A549 (cell line): Measurements from ENCODE around the gene TRIOBP. TPM values are rescaled to one million over a fixed set of nuclear protein-coding genes. Genes with fewer than 3 reads are reported as not detected.

Experiments used
- ATAC-seq, 2 experiments: fragments of 200-7000 bp in 1 of 2; fragments of >200 bp in 1 of 2; cut with Nextera tagmentation in 1 of 2; cut with Tn5 transposase in 1 of 2; 3 replicates each; pipeline versions ENCODE4 v1.8.0 to v1.9.1; 2018 to 2020; ENCODE audit warnings: mild to moderate bottlenecking in 1 of 2, moderate library complexity in 1 of 2
- CTCF ChIA-PET: fragments of 300-600 bp; sonication (Branson Sonifier 250); formaldehyde crosslinking; extraction: SDS; loops from one replicate; lab custom pipeline; 2021; ENCODE audit warnings: antibody characterized with exemption, inconsistent platforms; lab: Yijun Ruan, JAX
- POLR2A ChIA-PET: fragments of 350-600 bp; formaldehyde crosslinking; extraction: SDS; loops from one replicate; lab custom pipeline; 2021; ENCODE audit warnings: antibody characterized with exemption, inconsistent platforms; lab: Yijun Ruan, JAX
- DNase-seq, 2 experiments: peaks; one replicate each; pipeline versions ENCODE4 v3.0.0 to v3.0.0-alpha.2; 2011 to 2016; ENCODE audit warnings: low read depth in 1 of 2, low spot score in 1 of 2
- FAIRE-seq: peaks from 2 replicates; lab custom pipeline; 2011; peaks lifted over from hg19 to GRCh38; lab: Jason Lieb, UNC
- H3K27ac ChIP-seq, 2 experiments: fragments of >200 bp; sonication (Bioruptor Twin); formaldehyde crosslinking; 3 replicates each; pipeline ENCODE4 v1.5.1; 2016 to 2017
- H3K4me1 ChIP-seq: fragments of >200 bp; sonication (Bioruptor Twin); formaldehyde crosslinking; 3 replicates; pipeline ENCODE4 v1.6.1; 2016
- H3K4me2 ChIP-seq: fragments of >200 bp; sonication (Bioruptor Twin); formaldehyde crosslinking; 3 replicates; pipeline ENCODE4 v1.6.1; 2016
- H3K4me3 ChIP-seq: fragments of >200 bp; sonication (Bioruptor Twin); formaldehyde crosslinking; 3 replicates; pipeline ENCODE4 v1.5.1; 2016
- H3K9me3 ChIP-seq: fragments of >200 bp; sonication (Bioruptor Twin); formaldehyde crosslinking; 3 replicates; pipeline ENCODE4 v1.6.1; 2016
- BHLHE40 ChIP-seq: IDR thresholded peaks from 2 replicates; pipeline ENCODE4 v1.6.1; 2012; ENCODE audit warnings: low read depth, low read length, inconsistent platforms
- CHD4 ChIP-seq: fragments of 200-600 bp; sonication (generic); IDR thresholded peaks from 2 replicates; pipeline ENCODE4 v1.6.1; 2016; ENCODE audit warnings: antibody characterized with exemption, mild to moderate bottlenecking, borderline replicate concordance
- EHF ChIP-seq: fragments of 250-450 bp; sonication (Bioruptor Pico); IDR thresholded peaks from 2 replicates; pipeline ENCODE4 v1.5.0; 2020; ENCODE audit warnings: mild to moderate bottlenecking
- EHMT2 ChIP-seq: fragments of 200-600 bp; sonication (generic); IDR thresholded peaks from 2 replicates; pipeline ENCODE4 v1.6.1; 2016; ENCODE audit warnings: antibody characterized with exemption, low read depth, mild to moderate bottlenecking, moderate library complexity
- JUN ChIP-seq, 2 experiments: fragments of >200 bp; sonication (Bioruptor Twin); formaldehyde crosslinking; IDR thresholded peaks; 2 replicates in 1 of 2; 3 replicates in 1 of 2; pipeline ENCODE4 v1.6.1; 2016 to 2017
- JUNB ChIP-seq: fragments of >200 bp; sonication (Bioruptor Twin); formaldehyde crosslinking; IDR thresholded peaks from 2 replicates; pipeline ENCODE4 v1.6.1; 2016
- KDM5A ChIP-seq: fragments of 200-600 bp; sonication (generic); IDR thresholded peaks from 2 replicates; pipeline ENCODE4 v1.6.1; 2016; ENCODE audit warnings: antibody characterized with exemption, mild to moderate bottlenecking
- POLR2A ChIP-seq: IDR thresholded peaks from 2 replicates; pipeline ENCODE4 v1.6.1; 2012; ENCODE audit warnings: mild to moderate bottlenecking, low read length
- RCOR1 ChIP-seq: fragments of 150-350 bp; IDR thresholded peaks from 2 replicates; pipeline ENCODE4 v1.6.1; 2014; ENCODE audit warnings: antibody characterized with exemption, low read length, low read depth
- RNF2 ChIP-seq: fragments of 200-600 bp; sonication (generic); IDR thresholded peaks from 2 replicates; pipeline ENCODE4 v1.6.1; 2016; ENCODE audit warnings: low read depth, mild to moderate bottlenecking, antibody characterized with exemption, moderate library complexity, borderline replicate concordance
- SMC3 ChIP-seq: fragments of >200 bp; sonication (Bioruptor Twin); formaldehyde crosslinking; IDR thresholded peaks from 3 replicates; pipeline ENCODE4 v1.6.1; 2018; ENCODE audit warnings: inconsistent platforms
- TFCP2L1 ChIP-seq: fragments of 250-450 bp; sonication (Bioruptor Pico); IDR thresholded peaks from 2 replicates; pipeline ENCODE4 v1.5.0; 2021; ENCODE audit warnings: mild to moderate bottlenecking
- ZFP36 ChIP-seq: fragments of 450-650 bp; IDR thresholded peaks from 2 replicates; pipeline ENCODE4 v1.6.1; 2014; ENCODE audit warnings: borderline replicate concordance; ENCODE audit not compliant: partially characterized antibody
- ZSCAN20 ChIP-seq: fragments of 250-450 bp; sonication (Bioruptor Pico); IDR thresholded peaks from 2 replicates; pipeline ENCODE4 v1.8.0; 2022; ENCODE audit warnings: mild to moderate bottlenecking, moderate library complexity
- WGBS: methylation state at CpG from one replicate; pipeline ENCODE4 v1.1.6; 2017; ENCODE audit errors: missing lambda C conversion rate; 5-methylcytosine and 5-hydroxymethylcytosine counted together
- polyA plus RNA-seq, 4 experiments: library from polyadenylated mRNA; depleted of rRNA in 3 of 4; stranded (reverse); fragments of >200 nt; fragmentation: RNase III in 1 of 4; extraction: RNeasy Plus Mini Kit Qiagen cat#74134 plus additional on column Dnase treatment in 1 of 4; gene quantifications; 2 replicates in 3 of 4; 3 replicates in 1 of 4; pipeline ENCODE4 v1.2.3, GENCODE V29; 2011 to 2017
- TF ChIP-seq, protein P1 (sequence below): fragments of >200 bp; sonication (Bioruptor Twin); formaldehyde crosslinking; IDR thresholded peaks from 3 replicates; pipeline ENCODE4 v1.5.1; 2016
- TF ChIP-seq, protein P2 (sequence below): IDR thresholded peaks from 2 replicates; pipeline ENCODE4 v1.6.1; 2012; ENCODE audit warnings: low read depth, borderline replicate concordance
- TF ChIP-seq, protein P3 (sequence below): IDR thresholded peaks from 2 replicates; pipeline ENCODE4 v1.6.1; 2012
- TF ChIP-seq, protein P4 (sequence below): fragments of 450-650 bp; IDR thresholded peaks from 2 replicates; pipeline ENCODE4 v1.6.1; 2014; ENCODE audit warnings: antibody characterized with exemption
- TF ChIP-seq, protein P5 (sequence below): fragments of 250-450 bp; sonication (Bioruptor Pico); IDR thresholded peaks from 2 replicates; pipeline ENCODE4 v1.5.0; 2021; ENCODE audit warnings: mild to moderate bottlenecking, moderate library complexity, borderline replicate concordance

Gene TRIOBP
- polyA plus RNA-seq, 2 of the 4 experiments (the other 2 are of a cell fraction) = 15.7 to 26.0 TPM

DNA sequence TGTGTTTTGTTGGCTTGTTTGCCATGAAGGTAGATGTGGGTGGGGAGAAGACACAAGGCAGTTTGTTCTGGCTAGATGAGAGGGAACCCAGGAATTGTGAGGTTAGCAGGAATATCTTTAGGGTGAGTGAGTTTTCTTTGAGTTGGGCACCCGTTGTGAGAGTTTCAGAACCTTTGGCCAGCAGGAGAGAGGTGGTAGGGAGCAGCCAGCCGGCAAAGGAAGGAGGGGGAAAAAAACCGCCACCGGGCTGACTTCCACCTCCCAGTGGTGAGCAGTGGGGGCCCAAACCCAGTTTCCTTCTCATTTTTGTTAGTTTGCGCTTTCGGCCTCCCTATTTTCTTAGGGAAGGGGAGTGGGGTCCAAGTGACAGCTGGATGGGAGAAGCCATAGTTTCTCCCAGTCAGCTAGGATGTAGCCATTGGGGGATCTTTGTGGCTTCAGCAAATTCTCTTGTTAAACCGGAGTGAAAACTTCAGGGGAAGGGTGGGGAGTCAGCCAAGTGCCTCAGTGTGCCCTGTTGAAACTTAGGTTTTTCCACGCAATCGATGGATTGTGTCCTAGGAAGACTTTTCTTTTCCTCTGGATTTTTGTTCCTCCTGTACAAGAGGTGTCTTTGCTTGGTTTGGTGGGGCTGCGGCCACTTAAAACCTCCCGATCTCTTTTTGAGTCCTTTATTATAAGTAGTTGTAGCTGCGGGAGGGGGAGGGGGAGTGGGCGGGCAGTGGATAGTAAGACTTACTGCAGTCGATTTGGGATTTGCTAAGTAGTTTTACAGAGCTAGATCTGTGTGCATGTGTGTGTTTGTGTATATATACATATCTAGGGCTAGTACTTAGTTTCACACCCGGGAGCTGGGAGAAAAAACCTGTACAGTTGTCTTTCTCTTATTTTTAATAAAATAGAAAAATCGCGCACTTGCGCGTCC lies 109.8 kb downstream of the TRIOBP start:
- TF ChIP-seq CHD4 (no peak), TFCP2L1 (no peak), BHLHE40 (no peak), JUNB (no peak), ZFP36 (no peak), ZSCAN20 (CRISPR knock-in tag) (no peak), SMC3 (no peak), KDM5A (no peak), EHF (no peak)
- TF ChIP-seq, protein P1, sequence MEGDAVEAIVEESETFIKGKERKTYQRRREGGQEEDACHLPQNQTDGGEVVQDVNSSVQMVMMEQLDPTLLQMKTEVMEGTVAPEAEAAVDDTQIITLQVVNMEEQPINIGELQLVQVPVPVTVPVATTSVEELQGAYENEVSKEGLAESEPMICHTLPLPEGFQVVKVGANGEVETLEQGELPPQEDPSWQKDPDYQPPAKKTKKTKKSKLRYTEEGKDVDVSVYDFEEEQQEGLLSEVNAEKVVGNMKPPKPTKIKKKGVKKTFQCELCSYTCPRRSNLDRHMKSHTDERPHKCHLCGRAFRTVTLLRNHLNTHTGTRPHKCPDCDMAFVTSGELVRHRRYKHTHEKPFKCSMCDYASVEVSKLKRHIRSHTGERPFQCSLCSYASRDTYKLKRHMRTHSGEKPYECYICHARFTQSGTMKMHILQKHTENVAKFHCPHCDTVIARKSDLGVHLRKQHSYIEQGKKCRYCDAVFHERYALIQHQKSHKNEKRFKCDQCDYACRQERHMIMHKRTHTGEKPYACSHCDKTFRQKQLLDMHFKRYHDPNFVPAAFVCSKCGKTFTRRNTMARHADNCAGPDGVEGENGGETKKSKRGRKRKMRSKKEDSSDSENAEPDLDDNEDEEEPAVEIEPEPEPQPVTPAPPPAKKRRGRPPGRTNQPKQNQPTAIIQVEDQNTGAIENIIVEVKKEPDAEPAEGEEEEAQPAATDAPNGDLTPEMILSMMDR = no peak
- DNase-seq = peak in 1 of 2 experiments; percentile 32

DNA sequence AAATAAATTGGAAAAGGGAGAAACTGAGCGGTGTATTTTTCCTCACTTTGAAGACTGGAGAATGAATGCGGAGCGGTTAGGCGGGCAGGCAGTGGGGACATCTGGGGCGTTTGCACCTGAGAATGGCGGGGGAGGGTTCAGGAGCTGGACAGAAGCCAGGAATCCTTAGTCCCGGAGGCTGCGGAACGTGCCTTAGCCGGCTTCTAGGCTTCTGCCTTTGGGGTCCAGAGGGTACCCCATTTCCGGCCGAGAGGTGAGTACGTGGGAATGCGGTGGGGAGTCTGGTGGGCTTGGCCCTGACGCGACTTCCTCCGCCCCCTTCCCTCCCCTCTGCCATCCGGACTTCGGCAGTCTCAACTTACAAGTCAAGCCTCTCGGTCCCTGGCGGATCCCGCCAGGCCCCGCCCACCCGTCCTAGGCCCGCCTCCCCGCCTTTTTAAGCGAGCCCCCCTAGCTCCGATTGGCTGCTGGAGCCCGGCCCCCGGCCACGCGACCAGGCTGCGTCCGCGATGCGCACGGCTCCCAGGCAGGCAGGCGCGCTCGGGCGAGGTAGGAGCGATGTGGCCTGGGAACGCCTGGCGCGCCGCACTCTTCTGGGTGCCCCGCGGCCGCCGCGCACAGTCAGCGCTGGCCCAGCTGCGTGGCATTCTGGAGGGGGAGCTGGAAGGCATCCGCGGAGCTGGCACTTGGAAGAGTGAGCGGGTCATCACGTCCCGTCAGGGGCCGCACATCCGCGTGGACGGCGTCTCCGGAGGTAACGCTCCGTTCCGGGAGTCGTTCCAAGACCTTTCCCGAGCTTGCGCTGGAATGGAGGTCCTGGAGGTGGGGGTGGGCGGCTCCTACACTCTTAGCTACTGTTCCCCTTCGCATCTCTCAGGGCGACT lies 110.8 kb downstream of the TRIOBP start, which contains the start of gene GCAT:
GCAT (plus strand) TSS at position 525 of the 884 bp plus-strand sequence; CDS start at position 559, 34 bp downstream.
- Histone ChIP-seq H3K9me3 (no peaks in the 10 kb centered on the region), H3K4me2 (peak within 1 kb of the TSS; percentile 99), H3K27ac (peak within 1 kb of the TSS; percentile 55 to 99; a peak in 5 of 6 replicates), H3K4me3 (peak within 1 kb of the TSS; percentile 69), H3K4me1 (peaks cover 20% of the 10 kb centered on the region)
- ATAC-seq = peak; percentile 71 to 88
- 1% methylated on average over 17 of the region's 73 CpGs for WGBS
- TF ChIP-seq, protein P2, sequence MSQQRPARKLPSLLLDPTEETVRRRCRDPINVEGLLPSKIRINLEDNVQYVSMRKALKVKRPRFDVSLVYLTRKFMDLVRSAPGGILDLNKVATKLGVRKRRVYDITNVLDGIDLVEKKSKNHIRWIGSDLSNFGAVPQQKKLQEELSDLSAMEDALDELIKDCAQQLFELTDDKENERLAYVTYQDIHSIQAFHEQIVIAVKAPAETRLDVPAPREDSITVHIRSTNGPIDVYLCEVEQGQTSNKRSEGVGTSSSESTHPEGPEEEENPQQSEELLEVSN = peak; percentile 47; the same call in 1 of the 2 replicates
- TF ChIP-seq JUNB = no peak
- peak; percentile 28; the same call in 1 of the 2 replicates for TF ChIP-seq POLR2A
- TF ChIP-seq RNF2 = no peak
- 0 out of 2 replicates have a peak, but pooled peaks have one; percentile 29 for TF ChIP-seq TFCP2L1
- TF ChIP-seq, protein P3, sequence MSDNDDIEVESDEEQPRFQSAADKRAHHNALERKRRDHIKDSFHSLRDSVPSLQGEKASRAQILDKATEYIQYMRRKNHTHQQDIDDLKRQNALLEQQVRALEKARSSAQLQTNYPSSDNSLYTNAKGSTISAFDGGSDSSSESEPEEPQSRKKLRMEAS = peak; percentile 82
- TF ChIP-seq, protein P4, sequence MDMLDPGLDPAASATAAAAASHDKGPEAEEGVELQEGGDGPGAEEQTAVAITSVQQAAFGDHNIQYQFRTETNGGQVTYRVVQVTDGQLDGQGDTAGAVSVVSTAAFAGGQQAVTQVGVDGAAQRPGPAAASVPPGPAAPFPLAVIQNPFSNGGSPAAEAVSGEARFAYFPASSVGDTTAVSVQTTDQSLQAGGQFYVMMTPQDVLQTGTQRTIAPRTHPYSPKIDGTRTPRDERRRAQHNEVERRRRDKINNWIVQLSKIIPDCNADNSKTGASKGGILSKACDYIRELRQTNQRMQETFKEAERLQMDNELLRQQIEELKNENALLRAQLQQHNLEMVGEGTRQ = peak; percentile 21; the same call in 1 of the 2 replicates
- TF ChIP-seq JUN (IDR thresholded peaks at IDR 0.05) = peak in 1 of 2 experiments; percentile 57; a peak in 2 of 5 replicates
- TF ChIP-seq EHMT2 = no peak
- TF ChIP-seq, protein P5, sequence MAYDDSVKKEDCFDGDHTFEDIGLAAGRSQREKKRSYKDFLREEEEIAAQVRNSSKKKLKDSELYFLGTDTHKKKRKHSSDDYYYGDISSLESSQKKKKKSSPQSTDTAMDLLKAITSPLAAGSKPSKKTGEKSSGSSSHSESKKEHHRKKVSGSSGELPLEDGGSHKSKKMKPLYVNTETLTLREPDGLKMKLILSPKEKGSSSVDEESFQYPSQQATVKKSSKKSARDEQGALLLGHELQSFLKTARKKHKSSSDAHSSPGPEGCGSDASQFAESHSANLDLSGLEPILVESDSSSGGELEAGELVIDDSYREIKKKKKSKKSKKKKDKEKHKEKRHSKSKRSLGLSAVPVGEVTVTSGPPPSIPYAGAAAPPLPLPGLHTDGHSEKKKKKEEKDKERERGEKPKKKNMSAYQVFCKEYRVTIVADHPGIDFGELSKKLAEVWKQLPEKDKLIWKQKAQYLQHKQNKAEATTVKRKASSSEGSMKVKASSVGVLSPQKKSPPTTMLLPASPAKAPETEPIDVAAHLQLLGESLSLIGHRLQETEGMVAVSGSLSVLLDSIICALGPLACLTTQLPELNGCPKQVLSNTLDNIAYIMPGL (CRISPR knock-in tag) = no peak
- no peak for TF ChIP-seq RCOR1
- FAIRE-seq = no peak
- ChIA-PET CTCF (interaction anchor here (0.8 to 4.1 kb wide), 5 partner anchors 11 to 157 kb away, joined by 3 to 47 read pairs (median 7); partner anchors contain the start of gene GALR3), POLR2A (interaction anchor here (0.6 to 2.1 kb wide), 6 partner anchors 29 to 188 kb away, joined by 3 to 7 read pairs (median 5); partner anchors contain the start of genes ANKRD54, C22orf23, PDXP and POLR2F)
- DNase-seq = peak; percentile 91 to 94

More for the DNA sequence above, 109.8 kb downstream of the TRIOBP start:
- POLR2A ChIA-PET = interaction anchor here (2.1 kb wide), 1 partner anchor 149 kb away, joined by 7 read pairs; the partner anchor contains the start of gene PDXP
- no peaks in the 10 kb centered on the region for H3K9me3 ChIP-seq
- H3K4me3 ChIP-seq = peak overlapping the region; percentile 69
- H3K27ac ChIP-seq = peak overlapping the region; percentile 1 to 99; a peak in 3 of 6 replicates
- ATAC-seq (peak in 1 of 2 experiments; percentile 11; a peak in 2 of 6 replicates), FAIRE-seq (no peak)
- peak overlapping the region; percentile 99 for H3K4me2 ChIP-seq
- CTCF ChIA-PET = interaction anchor here (0.9 to 4.1 kb wide), 4 partner anchors 12 to 158 kb away, joined by 3 to 47 read pairs (median 8); partner anchors contain the start of gene GALR3
- peaks cover 20% of the 10 kb centered on the region for H3K4me1 ChIP-seq
- WGBS = 6% methylated on average over 19 of the region's 19 CpGs
